GM12878 (cell line): ENCODE measurements around the gene DCTPP1. TPM values are rescaled to one million over a fixed set of nuclear protein-coding genes. Genes with fewer than 3 reads are reported as not detected.

Experiments used
- ASH2L ChIP-seq: fragments of 300-600, 200-600 bp; sonication (generic); IDR thresholded peaks from 2 replicates; pipeline ENCODE4 v1.6.1; 2017; ENCODE audit warnings: low read depth, mild to moderate bottlenecking, borderline replicate concordance
- CBX5 ChIP-seq: sonication (generic); IDR thresholded peaks from 2 replicates; pipeline ENCODE4 v1.6.1; 2016; ENCODE audit warnings: low read depth, moderate library complexity, mild to moderate bottlenecking, inconsistent platforms
- E2F4 ChIP-seq: IDR thresholded peaks from 2 replicates; pipeline ENCODE4 v1.6.1; 2012; ENCODE audit warnings: low read depth, low read length, improper control_type of control experiment
- ESRRA ChIP-seq: IDR thresholded peaks from 2 replicates; pipeline ENCODE4 v1.6.1; 2012; ENCODE audit warnings: mild to moderate bottlenecking, low read length, improper control_type of control experiment
- FOXK2 ChIP-seq: fragments of 450-650 bp; IDR thresholded peaks from 2 replicates; pipeline ENCODE4 v1.6.1; 2017; ENCODE audit warnings: mild to moderate bottlenecking, moderate library complexity
- GABPA ChIP-seq: IDR thresholded peaks from 2 replicates; pipeline ENCODE4 v1.6.1; 2014; ENCODE audit warnings: antibody characterized with exemption, low read depth, mild to moderate bottlenecking, inconsistent platforms
- HDAC6 ChIP-seq: fragments of 200-600 bp; sonication (generic); IDR thresholded peaks from one replicate; pipeline ENCODE4 v1.8.0; 2017; ENCODE audit warnings: antibody characterized with exemption; ENCODE audit not compliant: unreplicated experiment
- MYB ChIP-seq: fragments of 150-350 bp; IDR thresholded peaks from 2 replicates; pipeline ENCODE4 v1.6.1; 2014; ENCODE audit warnings: mild to moderate bottlenecking, low read depth, low read length, borderline replicate concordance
- MYC ChIP-seq: IDR thresholded peaks from 2 replicates; pipeline ENCODE4 v1.6.1; 2011; ENCODE audit warnings: mild to moderate bottlenecking, low read length, moderate library complexity, inconsistent platforms; ENCODE audit not compliant: insufficient read depth, insufficient replicate concordance, insufficient read length, severe bottlenecking
- NR2C2 ChIP-seq: IDR thresholded peaks from 2 replicates; pipeline ENCODE4 v1.6.1; 2011; ENCODE audit warnings: borderline replicate concordance, low read depth; ENCODE audit not compliant: control insufficient read depth, insufficient read length
- PKNOX1 ChIP-seq: fragments of 450-650 bp; IDR thresholded peaks from 2 replicates; pipeline ENCODE4 v1.6.1; 2016; ENCODE audit warnings: mild to moderate bottlenecking
- RCOR1 ChIP-seq: conservative IDR thresholded peaks from 2 replicates; pipeline ENCODE4 v1.6.1; 2012; ENCODE audit warnings: low read depth, low read length, improper control_type of control experiment
- SMAD1 ChIP-seq: fragments of 450-650 bp; IDR thresholded peaks from 2 replicates; pipeline ENCODE4 v1.6.1; 2018; ENCODE audit warnings: mild to moderate bottlenecking, low read depth; ENCODE audit not compliant: partially characterized antibody
- SMC3 ChIP-seq: IDR thresholded peaks from 2 replicates; pipeline ENCODE4 v1.6.1; 2011; ENCODE audit warnings: low read length, improper control_type of control experiment, borderline replicate concordance
- STAT1 ChIP-seq: fragments of 450-650 bp; conservative IDR thresholded peaks from 2 replicates; pipeline ENCODE4 v1.6.1; 2014; ENCODE audit warnings: antibody characterized with exemption, mild to moderate bottlenecking
- TAF1 ChIP-seq: IDR thresholded peaks from 2 replicates; pipeline ENCODE4 v1.6.1; 2011; ENCODE audit warnings: mild to moderate bottlenecking, low read depth, low read length, borderline replicate concordance
- TCF7 ChIP-seq: IDR thresholded peaks from 2 replicates; pipeline ENCODE4 v1.6.1; 2014; ENCODE audit warnings: antibody characterized with exemption, borderline replicate concordance
- USF1 ChIP-seq: IDR thresholded peaks from 2 replicates; pipeline ENCODE4 v1.6.1; 2011; ENCODE audit warnings: borderline replicate concordance, low read depth, mild to moderate bottlenecking, moderate library complexity, mixed read lengths, low read length; ENCODE audit not compliant: insufficient read depth; ENCODE audit errors: extremely low read length
- polyA plus RNA-seq, 11 experiments: library from polyadenylated mRNA; depleted of rRNA in 4 of 11; unstranded in 6 of 11; stranded (reverse) in 5 of 11; fragments of >200 nt; fragmentation: Nextera tagmentation in 4 of 11; fragmentation: Illumina TruSeq in 1 of 11; extraction: Ambion mirVana in 4 of 11; extraction: Trizol in 1 of 11; gene quantifications; 1 replicate in 1 of 11; 2 replicates in 10 of 11; pipeline versions ENCODE4 v1.2.1 to v1.2.3, GENCODE V29; 2011 to 2016; ENCODE audit warnings: inconsistent platforms in 2 of 11, missing spikeins in 2 of 11, low read depth in 1 of 11
- total RNA-seq, 4 experiments: library from RNA; depleted of rRNA in 3 of 4; stranded (reverse); fragments of >200 nt in 3 of 4; fragmentation: Illumina TruSeq in 1 of 4; extraction: Trizol in 1 of 4; gene quantifications; 2 replicates each; pipeline versions ENCODE4 v1.2.1 to v1.2.3, GENCODE V29; 2013 to 2021
- TF ChIP-seq, protein P1 (sequence below): IDR thresholded peaks from 2 replicates; pipeline ENCODE4 v1.6.1; 2012; ENCODE audit warnings: low read depth, low read length, improper control_type of control experiment
- TF ChIP-seq, protein P2 (sequence below): fragments of 450-650 bp; IDR thresholded peaks from 2 replicates; pipeline ENCODE4 v1.6.1; 2017; ENCODE audit warnings: mild to moderate bottlenecking
- TF ChIP-seq, protein P3 (sequence below): fragments of 450-650 bp; IDR thresholded peaks from 2 replicates; pipeline ENCODE4 v1.6.1; 2017; ENCODE audit warnings: borderline replicate concordance

The DCTPP1 gene
- total and polyA plus RNA-seq, 10 of the 15 experiments (the other 5 are each of a cell fraction or from before 2014, with no cell fraction given) = 72.1 to 266 (median 157) TPM

DNA sequence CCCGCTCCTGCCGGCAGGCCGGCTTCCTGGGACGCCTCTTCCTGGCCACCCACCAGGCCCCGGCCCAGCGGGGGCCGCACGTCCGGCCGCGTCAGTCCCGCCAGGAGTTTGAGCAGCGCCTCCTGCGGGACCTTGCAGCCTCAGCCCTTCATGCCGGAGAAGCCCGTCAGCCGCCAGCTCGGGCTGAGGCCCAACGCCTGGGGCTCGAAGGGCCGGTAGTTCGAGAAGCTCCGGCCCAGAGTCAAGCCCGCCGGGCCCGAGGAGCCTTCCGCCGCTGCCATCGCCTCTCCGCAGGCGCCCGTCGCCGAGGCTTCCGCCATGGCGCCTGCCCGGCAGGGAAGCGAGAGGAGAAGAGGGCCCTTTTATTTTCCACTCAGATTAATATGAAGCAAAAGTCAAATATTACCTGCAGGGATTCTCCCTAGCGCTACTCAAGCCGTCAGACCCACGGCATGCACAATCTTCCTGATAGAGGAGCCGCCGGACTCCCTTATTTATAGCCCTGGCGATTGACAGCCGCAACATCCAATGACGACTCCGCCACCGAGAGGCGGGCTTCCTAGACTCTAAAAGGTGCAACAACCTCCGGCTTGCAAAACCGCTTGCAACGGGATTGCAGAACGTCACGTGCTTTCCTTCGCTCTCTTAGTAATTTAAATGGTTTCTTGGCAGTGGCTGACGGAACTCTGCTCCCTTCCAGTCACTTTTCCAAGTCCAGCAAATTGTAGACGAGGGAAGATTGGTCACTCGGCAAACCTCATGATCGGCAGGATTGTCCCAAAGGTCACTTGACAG is 15.8 kb upstream of the DCTPP1 start, which contains the start of gene SEPHS2 (continued):
- TF ChIP-seq USF1 (peak; percentile 51), GABPA (peak; percentile 72), SMC3 (peak; percentile 13; the same call in 1 of the 2 replicates), ASH2L (peak; percentile 49; the same call in 1 of the 2 replicates), RCOR1 (no peak), TAF1 (peak; percentile 38; the same call in 1 of the 2 replicates), NR2C2 (no peak), E2F4 (no peak), TCF7 (no peak), MYC (no peak), ESRRA (no peak), FOXK2 (peak; percentile 60), HDAC6 (no peak), SMAD1 (peak; percentile 80), MYB (no peak), PKNOX1 (peak; percentile 99), STAT1 (peak; percentile 68; the same call in 1 of the 2 replicates), CBX5 (peak; percentile 23; the same call in 1 of the 2 replicates)
- TF ChIP-seq, protein P1, sequence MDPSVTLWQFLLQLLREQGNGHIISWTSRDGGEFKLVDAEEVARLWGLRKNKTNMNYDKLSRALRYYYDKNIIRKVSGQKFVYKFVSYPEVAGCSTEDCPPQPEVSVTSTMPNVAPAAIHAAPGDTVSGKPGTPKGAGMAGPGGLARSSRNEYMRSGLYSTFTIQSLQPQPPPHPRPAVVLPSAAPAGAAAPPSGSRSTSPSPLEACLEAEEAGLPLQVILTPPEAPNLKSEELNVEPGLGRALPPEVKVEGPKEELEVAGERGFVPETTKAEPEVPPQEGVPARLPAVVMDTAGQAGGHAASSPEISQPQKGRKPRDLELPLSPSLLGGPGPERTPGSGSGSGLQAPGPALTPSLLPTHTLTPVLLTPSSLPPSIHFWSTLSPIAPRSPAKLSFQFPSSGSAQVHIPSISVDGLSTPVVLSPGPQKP = no peak; the same call in 1 of the 2 replicates
- TF ChIP-seq, protein P2, sequence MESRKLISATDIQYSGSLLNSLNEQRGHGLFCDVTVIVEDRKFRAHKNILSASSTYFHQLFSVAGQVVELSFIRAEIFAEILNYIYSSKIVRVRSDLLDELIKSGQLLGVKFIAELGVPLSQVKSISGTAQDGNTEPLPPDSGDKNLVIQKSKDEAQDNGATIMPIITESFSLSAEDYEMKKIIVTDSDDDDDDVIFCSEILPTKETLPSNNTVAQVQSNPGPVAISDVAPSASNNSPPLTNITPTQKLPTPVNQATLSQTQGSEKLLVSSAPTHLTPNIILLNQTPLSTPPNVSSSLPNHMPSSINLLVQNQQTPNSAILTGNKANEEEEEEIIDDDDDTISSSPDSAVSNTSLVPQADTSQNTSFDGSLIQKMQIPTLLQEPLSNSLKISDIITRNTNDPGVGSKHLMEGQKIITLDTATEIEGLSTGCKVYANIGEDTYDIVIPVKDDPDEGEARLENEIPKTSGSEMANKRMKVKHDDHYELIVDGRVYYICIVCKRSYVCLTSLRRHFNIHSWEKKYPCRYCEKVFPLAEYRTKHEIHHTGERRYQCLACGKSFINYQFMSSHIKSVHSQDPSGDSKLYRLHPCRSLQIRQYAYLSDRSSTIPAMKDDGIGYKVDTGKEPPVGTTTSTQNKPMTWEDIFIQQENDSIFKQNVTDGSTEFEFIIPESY = peak; percentile 64; the same call in 1 of the 2 replicates
- TF ChIP-seq, protein P3, sequence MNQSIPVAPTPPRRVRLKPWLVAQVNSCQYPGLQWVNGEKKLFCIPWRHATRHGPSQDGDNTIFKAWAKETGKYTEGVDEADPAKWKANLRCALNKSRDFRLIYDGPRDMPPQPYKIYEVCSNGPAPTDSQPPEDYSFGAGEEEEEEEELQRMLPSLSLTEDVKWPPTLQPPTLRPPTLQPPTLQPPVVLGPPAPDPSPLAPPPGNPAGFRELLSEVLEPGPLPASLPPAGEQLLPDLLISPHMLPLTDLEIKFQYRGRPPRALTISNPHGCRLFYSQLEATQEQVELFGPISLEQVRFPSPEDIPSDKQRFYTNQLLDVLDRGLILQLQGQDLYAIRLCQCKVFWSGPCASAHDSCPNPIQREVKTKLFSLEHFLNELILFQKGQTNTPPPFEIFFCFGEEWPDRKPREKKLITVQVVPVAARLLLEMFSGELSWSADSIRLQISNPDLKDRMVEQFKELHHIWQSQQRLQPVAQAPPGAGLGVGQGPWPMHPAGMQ = no peak
